ENCODE data around the gene ZBTB21.

Gene ZBTB21

GRCh38 chr21:42039911-42040351 lies 29.8 kb upstream of the ZBTB21 start:
- no peak for DNase-seq (ENCODE audit: low spot score)

- DNase-seq (ENCODE audit: low spot score): no peak
These were observed 29.3 kb upstream of the ZBTB21 start for GRCh38 chr21:42039470-42039901.

GRCh38 chr21:42038826-42039425 lies 28.8 kb upstream of the ZBTB21 start:
- DNase-seq (ENCODE audit: low spot score): no peak

- no peak for DNase-seq (ENCODE audit: low spot score)
These were observed 28.2 kb upstream of the ZBTB21 start for GRCh38 chr21:42038393-42038792.

GRCh38 chr21:42037943-42038342 lies 27.8 kb upstream of the ZBTB21 start:
- DNase-seq (ENCODE audit: low spot score): peak; percentile 70

- DNase-seq (ENCODE audit: low spot score): no peak
These were observed 27.4 kb upstream of the ZBTB21 start for GRCh38 chr21:42037516-42037915.

GRCh38 chr21:42036313-42036712 lies 26.2 kb upstream of the ZBTB21 start:
- no peak for DNase-seq (ENCODE audit: low spot score)

- no peak for DNase-seq (ENCODE audit: low spot score)
These were observed 22.8 kb upstream of the ZBTB21 start for GRCh38 chr21:42032968-42033367.

- no peak for DNase-seq (ENCODE audit: low spot score)
These were observed 22.1 kb upstream of the ZBTB21 start for GRCh38 chr21:42032266-42032665.

- no peak for DNase-seq (ENCODE audit: low spot score)
These were observed 21.7 kb upstream of the ZBTB21 start for GRCh38 chr21:42031816-42032215.

GRCh38 chr21:42031241-42031640 lies 21.1 kb upstream of the ZBTB21 start:
- DNase-seq (ENCODE audit: low spot score): no peak

GRCh38 chr21:42030311-42030710 lies 20.2 kb upstream of the ZBTB21 start:
- DNase-seq (ENCODE audit: low spot score): no peak

- DNase-seq (ENCODE audit: low spot score): no peak
These were observed 18.7 kb upstream of the ZBTB21 start for GRCh38 chr21:42028766-42029425.

- no peak for DNase-seq (ENCODE audit: low spot score)
These were observed 17.9 kb upstream of the ZBTB21 start for GRCh38 chr21:42027822-42028765.

GRCh38 chr21:42027085-42027821 lies 17.1 kb upstream of the ZBTB21 start:
- DNase-seq (ENCODE audit: low spot score): no peak

GRCh38 chr21:42026082-42026435 lies 15.9 kb upstream of the ZBTB21 start:
- DNase-seq (ENCODE audit: low spot score): no peak

- DNase-seq (ENCODE audit: low spot score): no peak
These were observed 15.4 kb upstream of the ZBTB21 start for GRCh38 chr21:42025376-42026081.

GRCh38 chr21:42022906-42023305 lies 12.7 kb upstream of the ZBTB21 start:
- DNase-seq (ENCODE audit: low spot score): no peak

- DNase-seq (ENCODE audit: low spot score): no peak
These were observed 11.9 kb upstream of the ZBTB21 start for GRCh38 chr21:42022091-42022430.

GRCh38 chr21:42021371-42022090 lies 11.4 kb upstream of the ZBTB21 start:
- no peak for DNase-seq (ENCODE audit: low spot score)

- no peak for DNase-seq (ENCODE audit: low spot score)
These were observed 9.5 kb upstream of the ZBTB21 start for GRCh38 chr21:42019706-42020105.

Measured in HuH-7.5 (cell line).